ENCODE results near the gene ORMDL2. TPM values are rescaled to one million over a fixed set of nuclear protein-coding genes. Genes with fewer than 3 reads are reported as not detected.

Gene ORMDL2
- total and polyA plus RNA-seq, 2 donors (not counting 3 experiments of a cell fraction or from before 2014, with no cell fraction given) = 55.0 to 70.4 TPM

DNA sequence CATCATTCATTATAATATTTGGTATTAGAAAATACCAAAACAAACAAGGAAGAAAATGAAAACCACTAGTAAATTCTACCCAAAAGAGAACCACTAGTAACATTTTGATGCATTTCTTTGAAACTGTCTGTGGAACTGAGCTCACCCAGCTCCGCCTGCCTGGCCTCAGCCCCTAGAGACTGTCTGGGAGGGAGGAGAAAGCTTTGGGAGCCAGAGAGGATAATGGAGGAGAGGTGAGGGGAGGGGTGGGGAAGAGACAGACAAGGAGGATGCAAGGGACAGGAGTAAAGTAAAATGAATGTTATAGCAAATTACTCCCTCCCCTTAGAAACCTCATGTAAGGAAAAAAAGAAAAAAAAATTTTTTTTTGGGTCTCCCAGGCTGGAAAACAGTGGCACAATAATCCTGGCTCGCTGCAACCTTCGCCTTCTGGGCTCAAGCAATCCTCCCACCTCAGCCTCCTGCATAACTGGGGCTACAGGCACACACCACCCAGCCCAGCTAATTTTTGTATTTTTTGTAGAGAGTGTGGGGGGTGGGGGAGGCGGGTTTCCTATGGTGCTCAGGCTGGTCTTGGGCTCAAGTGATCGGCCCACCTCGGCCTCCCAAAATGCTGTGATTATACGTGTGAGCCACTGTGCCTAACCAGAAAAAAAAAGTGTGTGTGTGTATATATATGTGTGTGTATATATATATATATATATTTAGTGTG is 28.1 kb downstream of the ORMDL2 start:
- no peak overlapping the region for H3K9ac ChIP-seq (replicated peaks; ENCODE audit: extremely low read depth, insufficient read depth, low read length)
- POLR2A ChIA-PET = no interaction called here
- no peak overlapping the region for H3K27ac ChIP-seq (ENCODE audit: insufficient read depth, low read depth, low read length)
- CTCF ChIA-PET = interaction anchor here (2.9 to 3.8 kb wide), 2 partner anchors 15 to 28 kb away, joined by 10 to 23 read pairs; partner anchors contain the start of genes DNAJC14, ORMDL2 and SARNP
- H4K20me1 ChIP-seq (replicated peaks; ENCODE audit: control insufficient read depth, extremely low read depth, insufficient read depth, low read length) = no peaks in the 10 kb centered on the region
- intact Hi-C loops (cut with micrococcal nuclease) = no loop called here
- H3K79me2 ChIP-seq (ENCODE audit: control insufficient read depth, insufficient read depth, low read length) = no peaks in the 10 kb centered on the region
- no peak overlapping the region for H3K4me3 ChIP-seq (replicated peaks in 1 of 3; ENCODE audit: insufficient read depth in 1 of 3, low read depth in 1 of 3, low read length in 3 of 3)
- H3K4me2 ChIP-seq (ENCODE audit: insufficient read depth, low read length) = no peak overlapping the region
- TF ChIP-seq, protein P1, sequence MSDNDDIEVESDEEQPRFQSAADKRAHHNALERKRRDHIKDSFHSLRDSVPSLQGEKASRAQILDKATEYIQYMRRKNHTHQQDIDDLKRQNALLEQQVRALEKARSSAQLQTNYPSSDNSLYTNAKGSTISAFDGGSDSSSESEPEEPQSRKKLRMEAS (IDR thresholded peaks at IDR 0.05; ENCODE audit: insufficient read depth, insufficient read length) = no peak
- TF ChIP-seq MYC (IDR thresholded peaks at IDR 0.05; ENCODE audit: low read depth, low read length) (no peak), FOS (IDR thresholded peaks at IDR 0.05; ENCODE audit: borderline replicate concordance, insufficient read depth, low read length) (no peak), GATA2 (IDR thresholded peaks at IDR 0.05; ENCODE audit: insufficient read depth, insufficient read length, low read depth, low read length) (no peak), EZH2 (IDR thresholded peaks at IDR 0.05; ENCODE audit: borderline replicate concordance, low read depth, low read length, severe bottlenecking) (no peak), POLR2AphosphoS5 (IDR thresholded peaks at IDR 0.05; ENCODE audit: insufficient read depth, low read depth, low read length) (no peak), JUN (IDR thresholded peaks at IDR 0.05; ENCODE audit: borderline replicate concordance, insufficient read depth, insufficient read length, low read depth) (no peak), POLR2A (IDR thresholded peaks at IDR 0.05; ENCODE audit: low read depth, low read length) (no peak)
- TF ChIP-seq, protein P2, sequence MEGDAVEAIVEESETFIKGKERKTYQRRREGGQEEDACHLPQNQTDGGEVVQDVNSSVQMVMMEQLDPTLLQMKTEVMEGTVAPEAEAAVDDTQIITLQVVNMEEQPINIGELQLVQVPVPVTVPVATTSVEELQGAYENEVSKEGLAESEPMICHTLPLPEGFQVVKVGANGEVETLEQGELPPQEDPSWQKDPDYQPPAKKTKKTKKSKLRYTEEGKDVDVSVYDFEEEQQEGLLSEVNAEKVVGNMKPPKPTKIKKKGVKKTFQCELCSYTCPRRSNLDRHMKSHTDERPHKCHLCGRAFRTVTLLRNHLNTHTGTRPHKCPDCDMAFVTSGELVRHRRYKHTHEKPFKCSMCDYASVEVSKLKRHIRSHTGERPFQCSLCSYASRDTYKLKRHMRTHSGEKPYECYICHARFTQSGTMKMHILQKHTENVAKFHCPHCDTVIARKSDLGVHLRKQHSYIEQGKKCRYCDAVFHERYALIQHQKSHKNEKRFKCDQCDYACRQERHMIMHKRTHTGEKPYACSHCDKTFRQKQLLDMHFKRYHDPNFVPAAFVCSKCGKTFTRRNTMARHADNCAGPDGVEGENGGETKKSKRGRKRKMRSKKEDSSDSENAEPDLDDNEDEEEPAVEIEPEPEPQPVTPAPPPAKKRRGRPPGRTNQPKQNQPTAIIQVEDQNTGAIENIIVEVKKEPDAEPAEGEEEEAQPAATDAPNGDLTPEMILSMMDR (IDR thresholded peaks at IDR 0.05; ENCODE audit: extremely low read depth in 1 of 2, insufficient read depth in 1 of 2, low read depth in 1 of 2, low read length in 2 of 2) = no peak
- no peak for DNase-seq (ENCODE audit: low read depth, low spot score)
- no peaks in the 10 kb centered on the region for H3K9me1 ChIP-seq (replicated peaks; ENCODE audit: control insufficient read depth, extremely low read depth, insufficient read depth, low read length)
- FAIRE-seq = no peak
- dilution Hi-C loops (cut with MboI; ENCODE audit: extremely low pct_ligation_motif_present, low sequenced_read_pairs) = no loop called here
- H3K9me3 ChIP-seq (replicated peaks; ENCODE audit: control insufficient read depth, insufficient read depth, low read length) = no peaks in the 10 kb centered on the region
- no peak overlapping the region for H2AFZ ChIP-seq (ENCODE audit: low read depth, low read length)
- no peaks in the 10 kb centered on the region for H3K36me3 ChIP-seq (ENCODE audit: control insufficient read depth in 2 of 2, extremely low read depth in 1 of 2, insufficient read depth in 2 of 2, low read length in 2 of 2)
- no peaks in the 10 kb centered on the region for H3K27me3 ChIP-seq (ENCODE audit: control insufficient read depth in 2 of 2, insufficient read depth in 2 of 2, low read length in 2 of 2)
- H3K4me1 ChIP-seq (ENCODE audit: control insufficient read depth, extremely low read depth, insufficient read depth, low read length) = peaks cover 21% of the 10 kb centered on the region
- BruUV-seq (replicated peaks) = no TSS peak
